HG03469 (cell line): ENCODE data around the gene ASB1.
"Not testable (repeated sequence)": the region's sequence is repeated elsewhere in the genome, so short reads cannot be mapped to it uniquely, and the experiment has no call there.

Experiments used
- ATAC-seq: cut with Tn5 transposase; IDR thresholded peaks from one replicate; pipeline ENCODE4 v1.9.1; 2021; ENCODE audit warnings: mild to moderate bottlenecking, moderate library complexity, moderate number of reproducible peaks; ENCODE audit not compliant: unreplicated experiment

The ASB1 gene

GRCh38 chr2:238403632-238404405, 22.9 kb upstream of the ASB1 start:
- no peak for ATAC-seq

DNA sequence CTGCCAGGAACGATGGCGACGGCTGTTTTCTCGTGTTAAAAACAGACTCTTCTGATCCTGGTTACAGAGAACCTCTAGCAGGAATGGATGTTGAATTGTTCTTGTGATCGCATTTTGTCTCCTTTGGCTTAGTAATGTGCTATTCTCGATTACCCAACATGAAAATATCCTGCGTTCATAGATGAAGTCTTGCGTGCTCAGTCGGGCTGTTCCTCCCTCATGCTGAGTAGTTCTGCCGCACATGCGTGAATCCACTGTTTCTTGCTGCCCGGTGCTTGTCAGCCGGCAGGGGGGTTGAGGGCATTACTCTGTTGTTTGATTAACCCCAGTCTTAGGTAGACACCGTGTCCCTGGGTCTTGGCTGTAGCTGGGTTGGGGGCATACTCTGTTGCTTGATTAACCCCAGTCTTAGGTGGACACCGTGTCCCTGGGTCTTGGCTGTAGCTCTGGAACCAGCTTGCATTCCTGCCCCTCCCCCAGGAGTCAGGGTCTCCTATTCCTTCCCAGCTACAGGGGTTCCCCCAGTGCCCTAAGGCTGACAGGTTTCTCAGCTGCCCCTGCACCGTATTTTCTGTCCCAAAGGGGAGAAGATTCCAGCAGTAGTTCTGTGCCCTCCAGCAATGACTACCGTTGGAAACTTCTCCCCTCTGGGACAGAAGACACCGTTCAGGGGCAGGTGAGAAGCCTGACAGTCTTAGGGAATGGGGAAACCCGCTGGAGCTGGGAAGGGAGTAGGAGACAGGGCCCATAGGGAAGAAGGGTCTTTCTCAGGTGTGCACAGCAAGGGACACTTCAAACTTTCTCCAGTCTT, 22.1 kb upstream of the ASB1 start:
- ATAC-seq = no peak

GRCh38 chr2:238405217-238405555, 21.5 kb upstream of the ASB1 start:
- not testable (repeated sequence) for ATAC-seq

- ATAC-seq = no peak
These were observed 20.3 kb upstream of the ASB1 start for GRCh38 chr2:238406221-238406997.

DNA sequence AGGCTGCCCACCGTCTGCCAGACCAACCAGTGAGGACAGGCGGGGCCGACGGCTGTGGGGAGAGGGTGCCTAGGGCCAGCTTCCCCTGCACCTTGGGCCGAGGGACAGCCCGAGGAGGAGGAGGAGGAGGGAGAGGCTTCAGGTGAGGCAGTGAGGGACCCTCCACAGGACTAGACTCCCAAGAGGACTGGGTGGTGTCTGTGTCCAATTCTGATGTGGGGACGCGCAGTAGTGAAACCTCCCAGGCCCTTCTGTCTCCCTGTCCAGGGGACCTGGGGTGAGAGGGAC, 19.8 kb upstream of the ASB1 start:
- no peak for ATAC-seq

DNA sequence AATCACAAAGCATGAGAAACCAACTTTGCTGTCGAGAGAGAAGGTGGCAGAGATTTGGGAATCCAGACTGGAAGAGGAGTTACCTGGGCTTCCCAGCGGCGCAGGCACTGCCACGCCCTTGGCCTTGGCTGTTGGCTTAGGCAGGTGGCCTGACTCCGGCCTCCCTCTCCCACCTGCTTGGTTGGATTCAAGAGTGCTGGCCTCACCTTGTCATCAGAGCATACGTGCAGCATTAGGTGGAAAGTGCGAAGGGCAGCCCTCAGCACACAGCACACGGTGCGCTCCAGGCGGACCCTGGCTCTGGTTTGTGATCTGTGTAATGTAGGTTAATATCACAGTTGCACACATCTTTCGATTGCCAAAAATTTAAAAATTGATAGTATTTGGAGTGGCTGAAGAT, 19.2 kb upstream of the ASB1 start:
- ATAC-seq = no peak

GRCh38 chr2:238408615-238409340, 17.9 kb upstream of the ASB1 start:
- ATAC-seq = no peak

- no peak for ATAC-seq
These were observed 17.2 kb upstream of the ASB1 start for GRCh38 chr2:238409341-238410199.

- ATAC-seq = no peak
These were observed 14.5 kb upstream of the ASB1 start for GRCh38 chr2:238412067-238412767.

GRCh38 chr2:238413368-238413767, 13.4 kb upstream of the ASB1 start:
- no peak for ATAC-seq

- no peak for ATAC-seq
These were observed 11.5 kb upstream of the ASB1 start for GRCh38 chr2:238415036-238415764.

DNA sequence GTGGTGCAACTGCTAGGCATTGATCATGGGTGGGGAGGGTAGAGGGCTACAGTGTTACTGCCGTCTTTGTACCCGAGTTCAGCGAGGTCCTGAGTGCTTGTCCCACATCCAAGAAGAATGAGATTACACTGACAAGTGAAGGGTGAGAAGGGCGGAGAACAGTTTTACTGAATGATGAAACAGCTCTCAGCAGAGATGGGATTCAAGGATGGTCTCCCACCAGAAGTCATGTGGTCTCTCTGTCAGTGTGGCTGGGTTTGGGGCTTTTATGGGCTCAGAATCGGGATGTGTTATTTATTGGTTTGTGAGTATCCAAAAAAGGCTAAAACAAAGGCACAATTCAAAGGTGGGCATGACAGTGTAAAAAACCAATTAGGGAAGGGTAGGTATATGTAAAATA, 10.8 kb upstream of the ASB1 start:
- no peak for ATAC-seq

DNA sequence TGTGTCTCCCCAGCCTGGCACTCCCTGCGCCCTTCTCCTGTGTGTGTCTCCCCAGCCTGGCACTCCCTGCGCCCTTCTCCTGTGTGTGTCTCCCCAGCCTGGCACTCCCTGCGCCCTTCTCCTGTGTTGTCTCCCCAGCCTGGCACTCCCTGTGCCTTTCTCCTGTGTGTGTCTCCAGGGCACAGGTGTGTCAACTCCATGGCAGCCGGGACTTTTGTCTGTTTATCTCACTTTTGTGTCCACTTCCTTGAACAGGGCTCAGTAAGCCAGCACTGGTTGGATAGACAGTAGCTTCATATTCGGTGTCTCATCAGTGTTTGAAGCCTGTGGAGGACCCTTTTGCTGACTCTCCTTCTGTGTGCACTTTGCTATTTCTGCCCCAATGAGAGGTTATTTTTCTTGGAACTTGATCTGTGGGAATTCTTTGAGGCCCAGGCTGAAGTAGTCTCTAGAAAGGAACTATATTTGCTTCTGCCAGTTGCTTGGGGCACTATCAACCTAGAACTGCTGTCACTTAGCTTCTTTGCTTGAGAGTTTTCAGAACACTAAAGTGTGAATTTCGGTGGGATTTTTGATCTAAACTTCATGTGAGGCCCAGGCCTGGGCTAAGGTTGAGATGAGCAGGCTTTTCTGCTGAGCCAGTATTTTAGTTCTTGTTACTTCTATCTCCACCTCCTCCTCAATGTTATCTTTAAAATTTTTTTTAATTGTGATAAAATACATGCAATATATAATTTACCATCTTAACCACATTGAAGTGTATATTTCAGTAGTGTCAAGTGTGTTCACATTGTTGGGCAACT, 8.3 kb upstream of the ASB1 start:
- no peak for ATAC-seq

- ATAC-seq = no peak
These were observed 7.7 kb upstream of the ASB1 start for GRCh38 chr2:238418999-238419546.

GRCh38 chr2:238420442-238420841, 6.3 kb upstream of the ASB1 start:
- no peak for ATAC-seq

DNA sequence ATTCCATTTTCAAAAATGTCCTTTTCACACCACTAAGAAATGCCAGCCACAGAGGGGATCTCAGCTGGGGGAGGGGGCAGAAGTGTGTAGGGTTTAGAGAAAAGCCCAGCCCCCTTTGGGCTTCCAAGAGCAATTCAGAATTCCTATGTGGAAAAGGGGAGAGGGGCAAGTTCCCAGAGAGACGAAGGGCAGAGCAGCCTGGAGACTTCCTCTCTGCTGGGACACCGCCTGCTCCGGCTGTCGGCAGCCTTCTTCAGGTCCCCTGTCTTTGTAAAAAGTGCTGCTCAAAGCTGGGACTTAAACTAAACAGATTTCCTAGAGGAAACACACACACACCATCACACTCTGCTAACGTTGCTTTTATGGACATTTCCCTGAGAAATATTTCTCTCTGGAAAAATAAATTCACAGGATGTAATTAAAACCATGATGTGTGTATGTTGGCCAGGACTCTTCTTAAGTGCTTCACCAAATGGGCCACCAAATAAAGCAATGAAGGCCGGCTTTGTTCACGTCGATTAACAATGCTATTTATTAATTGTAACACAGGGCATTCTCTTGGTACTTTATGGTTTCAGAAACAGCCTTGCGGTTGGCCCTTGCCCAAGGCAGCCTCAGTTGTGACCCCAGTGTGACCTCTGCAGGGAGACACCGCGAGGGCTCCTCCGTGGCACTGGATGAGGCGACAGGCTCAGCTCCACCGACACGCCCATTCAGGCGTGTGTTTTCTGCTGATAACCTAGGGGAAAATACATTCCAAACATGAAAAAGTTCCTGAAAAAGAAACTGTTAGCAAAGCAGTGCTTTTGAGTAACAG, 5.6 kb upstream of the ASB1 start:
- ATAC-seq = no peak

GRCh38 chr2:238421695-238422035, 5.1 kb upstream of the ASB1 start:
- ATAC-seq = no peak
